Measurements from ENCODE around the gene ZNF280D.

DNA sequence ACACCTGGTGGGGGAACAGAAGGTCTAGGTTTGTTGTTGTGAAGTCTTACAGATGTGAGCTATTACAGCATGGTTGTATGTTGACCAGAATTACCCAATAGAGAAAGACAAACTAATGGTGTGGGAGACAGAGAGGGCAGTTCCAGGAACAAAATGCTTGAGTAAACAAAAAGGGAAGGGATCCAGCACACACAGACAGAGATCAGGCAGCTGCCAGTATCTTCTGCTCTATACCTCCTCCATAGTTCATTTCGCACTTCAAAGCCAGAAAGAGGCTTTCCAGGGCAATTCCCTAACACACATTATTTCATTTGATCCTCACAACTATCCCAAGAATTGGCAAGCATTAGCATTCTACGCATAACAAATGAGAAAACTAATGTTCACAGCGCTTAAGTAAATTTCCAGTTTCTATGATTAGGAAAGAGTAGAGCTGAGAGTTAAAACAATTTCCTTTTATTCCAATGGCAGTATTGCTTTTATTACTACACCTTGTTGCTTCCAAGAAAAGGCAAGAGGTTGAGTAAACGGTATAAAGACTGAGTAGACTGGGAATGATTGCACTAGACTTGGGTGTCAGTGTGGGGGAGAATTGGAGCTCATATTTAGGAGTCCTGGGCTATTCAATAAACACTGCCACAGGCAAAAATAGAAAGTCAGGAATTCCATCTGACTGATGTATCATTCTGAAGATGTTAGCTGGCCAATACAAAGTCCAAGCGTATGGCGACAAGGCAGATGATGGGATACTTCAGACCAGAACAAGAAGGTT lies 39.7 kb upstream of the ZNF280D start:
- TF ChIP-seq, protein P1, sequence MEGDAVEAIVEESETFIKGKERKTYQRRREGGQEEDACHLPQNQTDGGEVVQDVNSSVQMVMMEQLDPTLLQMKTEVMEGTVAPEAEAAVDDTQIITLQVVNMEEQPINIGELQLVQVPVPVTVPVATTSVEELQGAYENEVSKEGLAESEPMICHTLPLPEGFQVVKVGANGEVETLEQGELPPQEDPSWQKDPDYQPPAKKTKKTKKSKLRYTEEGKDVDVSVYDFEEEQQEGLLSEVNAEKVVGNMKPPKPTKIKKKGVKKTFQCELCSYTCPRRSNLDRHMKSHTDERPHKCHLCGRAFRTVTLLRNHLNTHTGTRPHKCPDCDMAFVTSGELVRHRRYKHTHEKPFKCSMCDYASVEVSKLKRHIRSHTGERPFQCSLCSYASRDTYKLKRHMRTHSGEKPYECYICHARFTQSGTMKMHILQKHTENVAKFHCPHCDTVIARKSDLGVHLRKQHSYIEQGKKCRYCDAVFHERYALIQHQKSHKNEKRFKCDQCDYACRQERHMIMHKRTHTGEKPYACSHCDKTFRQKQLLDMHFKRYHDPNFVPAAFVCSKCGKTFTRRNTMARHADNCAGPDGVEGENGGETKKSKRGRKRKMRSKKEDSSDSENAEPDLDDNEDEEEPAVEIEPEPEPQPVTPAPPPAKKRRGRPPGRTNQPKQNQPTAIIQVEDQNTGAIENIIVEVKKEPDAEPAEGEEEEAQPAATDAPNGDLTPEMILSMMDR (IDR thresholded peaks at IDR 0.05; ENCODE audit: low read depth, low read length) = no peak
- no peak for TF ChIP-seq POLR2A (IDR thresholded peaks at IDR 0.05; ENCODE audit: extremely low read depth, insufficient read length)
- TF ChIP-seq, protein P2, sequence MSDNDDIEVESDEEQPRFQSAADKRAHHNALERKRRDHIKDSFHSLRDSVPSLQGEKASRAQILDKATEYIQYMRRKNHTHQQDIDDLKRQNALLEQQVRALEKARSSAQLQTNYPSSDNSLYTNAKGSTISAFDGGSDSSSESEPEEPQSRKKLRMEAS (IDR thresholded peaks at IDR 0.05; ENCODE audit: low read depth, low read length) = no peak

All from NB4 (cell line).